Esophagus (tissue), 2 donors: Measurements from ENCODE around the gene KMT2D. TPM values are rescaled to one million over a fixed set of nuclear protein-coding genes. Genes with fewer than 3 reads are reported as not detected.

Experiments
- H3K27ac ChIP-seq, 2 donors: one replicate each; pipeline ENCODE4 v1.5.1; 2013; ENCODE audit warnings: low read depth in 2 of 2, mild to moderate bottlenecking in 2 of 2, inconsistent platforms in 1 of 2, low read length in 1 of 2, moderate library complexity in 1 of 2
- H3K27me3 ChIP-seq, 2 donors: one replicate each; pipeline ENCODE4 v1.6.1; 2013; ENCODE audit warnings: low read length in 2 of 2, control low read depth in 1 of 2, mild to moderate bottlenecking in 1 of 2; ENCODE audit not compliant: insufficient read depth in 2 of 2, control insufficient read depth in 1 of 2
- H3K36me3 ChIP-seq, 2 donors: one replicate each; pipeline ENCODE4 v1.6.1; 2013; ENCODE audit warnings: low read length in 1 of 2; ENCODE audit not compliant: control insufficient read depth in 2 of 2, insufficient read depth in 2 of 2
- H3K4me1 ChIP-seq, 2 donors: one replicate each; pipeline ENCODE4 v1.6.1; 2013; ENCODE audit warnings: low read length in 1 of 2; ENCODE audit not compliant: control insufficient read depth in 2 of 2, insufficient read depth in 2 of 2
- H3K4me3 ChIP-seq, 2 donors: one replicate each; pipeline ENCODE4 v1.5.1; 2013; ENCODE audit warnings: low read length in 2 of 2, mild to moderate bottlenecking in 2 of 2, low read depth in 1 of 2, moderate library complexity in 1 of 2
- H3K9me3 ChIP-seq, 2 donors: one replicate each; pipeline ENCODE4 v1.6.1; 2013; ENCODE audit warnings: mild to moderate bottlenecking in 2 of 2, low read depth in 1 of 2, low read length in 1 of 2, moderate library complexity in 1 of 2; ENCODE audit not compliant: control insufficient read depth in 2 of 2, insufficient read depth in 1 of 2
- WGBS, 2 donors: extraction: QIAGEN DNeasy Blood & Tissue Kit; methylation state at CpG; one replicate each; pipeline ENCODE4 v1.1.7; 2013; 5-methylcytosine and 5-hydroxymethylcytosine counted together
- polyA plus RNA-seq, 2 donors: library from polyadenylated mRNA; stranded (reverse); fragments of 200-250 nt; gene quantifications; one replicate each; pipeline ENCODE4 v1.2.3, GENCODE V29; 2013
- donor health status: healthy with polysubstance abuse.
- donor health status: Bipolar disorder and iron deficiency.

Gene KMT2D
- polyA plus RNA-seq, 2 donors = 13.2 to 46.6 TPM

DNA sequence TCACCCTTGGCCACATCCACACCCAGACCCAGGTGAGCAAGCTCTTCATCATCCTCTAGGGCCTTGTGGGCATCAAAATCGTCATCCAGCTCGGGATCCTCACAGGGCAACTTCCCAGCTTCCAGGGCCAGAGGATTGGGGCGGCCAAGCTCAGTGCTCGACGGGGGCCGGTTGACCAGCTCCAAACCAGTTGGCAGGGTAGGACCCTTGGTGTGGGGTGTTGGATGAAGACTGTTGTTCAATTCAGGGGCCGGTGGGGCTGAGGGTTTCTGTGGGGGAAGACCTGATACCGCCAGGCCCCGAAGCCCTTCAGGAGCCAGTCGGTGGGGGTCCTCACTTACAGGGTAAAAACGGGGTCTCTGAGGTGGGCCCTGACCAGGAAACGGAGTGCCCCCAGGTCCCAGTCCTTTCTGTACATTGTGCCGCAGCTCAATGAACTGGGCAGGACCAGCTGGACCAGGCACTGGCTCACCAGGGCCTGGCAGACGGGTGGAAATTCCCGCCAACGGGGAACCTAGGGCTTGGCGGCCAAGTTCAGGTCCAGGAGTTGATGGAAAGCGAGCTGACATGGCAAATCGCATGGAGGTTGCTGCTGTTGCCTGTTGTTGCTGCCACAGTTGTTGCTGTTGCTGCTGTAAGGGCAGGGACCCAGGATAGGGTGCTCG is 22.2 kb downstream of the KMT2D start:
- Histone ChIP-seq H3K27me3 (no peaks in the 10 kb centered on the region), H3K36me3 (peaks cover 47 to 76% of the 10 kb centered on the region in 2 donors), H3K4me3 (no peak overlapping the region), H3K4me1 (no peaks in the 10 kb centered on the region), H3K27ac (no peak overlapping the region), H3K9me3 (no peaks in the 10 kb centered on the region)
- 91% methylated on average over 20 of the region's 20 CpGs for WGBS, 2 donors

DNA sequence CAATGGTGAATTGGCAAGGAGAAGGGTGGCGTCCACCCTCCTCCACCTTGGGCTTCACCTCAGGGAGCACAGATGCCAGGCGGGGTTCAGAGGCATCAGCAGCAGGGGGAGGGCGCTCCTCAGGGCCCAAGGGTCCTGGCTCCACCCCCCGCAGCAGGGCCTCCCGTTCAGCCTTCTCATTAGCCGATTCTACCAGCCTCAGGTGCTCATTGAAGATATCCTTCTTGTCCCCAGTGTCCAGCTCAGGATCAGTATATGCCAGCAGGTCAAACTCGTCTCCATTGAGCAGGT is 22.7 kb downstream of the KMT2D start:
- H3K27me3 ChIP-seq = no peaks in the 10 kb centered on the region
- 82 to 89% methylated on average over 7 of the region's 7 CpGs for WGBS, 2 donors
- H3K4me3 ChIP-seq = no peak overlapping the region
- H3K36me3 ChIP-seq = peaks cover 50 to 76% of the 10 kb centered on the region in 2 donors
- H3K27ac ChIP-seq = no peak overlapping the region
- H3K9me3 ChIP-seq = no peaks in the 10 kb centered on the region
- H3K4me1 ChIP-seq = no peaks in the 10 kb centered on the region

DNA sequence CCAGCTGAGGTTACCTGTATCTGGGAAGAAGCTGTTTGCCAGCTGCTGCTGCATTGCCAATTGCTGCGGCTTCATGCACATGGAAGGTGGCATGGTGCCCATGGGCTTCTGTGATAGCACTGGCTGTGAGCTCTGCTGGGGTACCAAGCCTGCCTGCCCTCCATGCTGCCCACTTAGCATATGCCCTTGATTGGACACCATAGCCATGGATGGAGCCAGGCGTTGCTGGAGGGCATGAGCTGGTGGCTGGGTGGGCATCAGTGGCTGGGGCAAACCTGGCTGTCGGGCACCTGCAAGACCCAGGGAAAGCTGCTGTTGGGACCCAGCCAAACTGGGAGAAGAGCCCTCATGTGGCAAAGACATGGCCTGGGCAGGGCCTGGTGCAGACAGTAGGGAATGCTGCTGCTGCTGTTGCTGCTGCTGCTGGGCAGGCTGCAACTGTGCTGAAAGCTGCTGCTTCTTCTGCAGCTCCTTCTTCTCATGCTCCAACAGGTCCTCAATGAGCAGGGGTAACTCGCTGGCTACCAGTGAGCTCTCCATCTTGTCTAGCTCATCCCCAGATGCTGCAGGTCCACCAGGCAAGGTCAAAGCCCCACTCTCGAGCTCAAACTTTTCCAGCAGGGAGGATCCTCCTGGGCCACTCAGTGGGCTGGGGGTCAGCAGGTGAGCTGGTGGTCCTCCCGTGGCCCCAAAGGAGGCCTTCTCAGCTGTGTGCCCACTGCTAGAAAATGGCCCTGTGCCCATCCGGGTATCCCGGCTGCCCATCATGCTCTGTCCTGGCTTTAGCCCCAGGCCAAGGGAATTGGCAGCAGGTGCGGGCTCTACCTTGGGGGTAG is 23.3 kb downstream of the KMT2D start:
- H3K4me1 ChIP-seq = no peaks in the 10 kb centered on the region
- no peaks in the 10 kb centered on the region for H3K27me3 ChIP-seq
- H3K9me3 ChIP-seq = no peaks in the 10 kb centered on the region
- WGBS, 2 donors = 89 to 92% methylated on average over 9 of the region's 9 CpGs
- peaks cover 45 to 76% of the 10 kb centered on the region in 2 donors for H3K36me3 ChIP-seq
- H3K27ac ChIP-seq = no peak overlapping the region
- no peak overlapping the region for H3K4me3 ChIP-seq

DNA sequence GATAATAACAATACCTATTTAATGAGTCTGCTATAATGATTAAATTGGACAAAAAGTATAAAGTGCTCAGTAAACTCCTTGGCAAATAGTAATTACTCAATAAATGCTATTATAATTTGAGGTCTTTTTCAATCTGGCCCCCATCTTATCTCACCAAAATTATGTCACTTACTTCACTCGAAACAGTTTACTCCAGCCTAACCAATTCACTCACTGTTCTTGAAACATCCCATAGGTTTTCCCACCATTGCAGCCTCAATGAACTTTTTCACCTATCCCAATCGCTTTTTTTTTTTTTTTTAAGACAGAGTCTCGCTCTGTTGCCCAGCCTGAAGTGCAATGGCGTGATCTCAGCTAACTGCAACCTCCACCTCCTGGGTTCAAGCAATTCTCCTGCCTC is 24.6 kb downstream of the KMT2D start:
- H3K36me3 ChIP-seq = peaks cover 33 to 72% of the 10 kb centered on the region in 2 donors
- H3K27ac ChIP-seq = no peak overlapping the region
- H3K9me3 ChIP-seq = no peaks in the 10 kb centered on the region
- no peaks in the 10 kb centered on the region for H3K27me3 ChIP-seq
- H3K4me1 ChIP-seq = no peaks in the 10 kb centered on the region
- no peak overlapping the region for H3K4me3 ChIP-seq
- 81 to 83% methylated on average over 4 of the region's 4 CpGs for WGBS, 2 donors

DNA sequence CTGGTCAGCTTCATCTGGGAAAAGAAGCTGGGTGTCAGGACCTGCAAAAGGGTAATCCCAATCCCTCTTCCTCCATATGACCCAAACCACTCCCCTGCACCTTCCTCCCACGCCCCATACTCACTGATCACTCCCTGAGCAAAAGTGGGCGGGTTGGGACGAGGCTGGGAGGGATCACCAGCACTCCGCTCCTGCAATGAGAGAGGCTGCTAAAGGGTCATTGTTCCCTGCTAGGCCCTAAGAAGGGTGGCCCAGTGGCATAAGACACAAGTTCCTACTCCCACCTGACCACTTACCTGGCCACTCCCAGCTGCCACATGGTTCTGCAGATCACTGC is 26.3 kb downstream of the KMT2D start:
- no peaks in the 10 kb centered on the region for H3K9me3 ChIP-seq
- 87 to 88% methylated on average over 4 of the region's 4 CpGs for WGBS, 2 donors
- no peaks in the 10 kb centered on the region for H3K4me1 ChIP-seq
- no peak overlapping the region for H3K27ac ChIP-seq
- H3K4me3 ChIP-seq = no peak overlapping the region
- peaks cover 15 to 63% of the 10 kb centered on the region in 2 donors for H3K36me3 ChIP-seq
- no peaks in the 10 kb centered on the region for H3K27me3 ChIP-seq

DNA sequence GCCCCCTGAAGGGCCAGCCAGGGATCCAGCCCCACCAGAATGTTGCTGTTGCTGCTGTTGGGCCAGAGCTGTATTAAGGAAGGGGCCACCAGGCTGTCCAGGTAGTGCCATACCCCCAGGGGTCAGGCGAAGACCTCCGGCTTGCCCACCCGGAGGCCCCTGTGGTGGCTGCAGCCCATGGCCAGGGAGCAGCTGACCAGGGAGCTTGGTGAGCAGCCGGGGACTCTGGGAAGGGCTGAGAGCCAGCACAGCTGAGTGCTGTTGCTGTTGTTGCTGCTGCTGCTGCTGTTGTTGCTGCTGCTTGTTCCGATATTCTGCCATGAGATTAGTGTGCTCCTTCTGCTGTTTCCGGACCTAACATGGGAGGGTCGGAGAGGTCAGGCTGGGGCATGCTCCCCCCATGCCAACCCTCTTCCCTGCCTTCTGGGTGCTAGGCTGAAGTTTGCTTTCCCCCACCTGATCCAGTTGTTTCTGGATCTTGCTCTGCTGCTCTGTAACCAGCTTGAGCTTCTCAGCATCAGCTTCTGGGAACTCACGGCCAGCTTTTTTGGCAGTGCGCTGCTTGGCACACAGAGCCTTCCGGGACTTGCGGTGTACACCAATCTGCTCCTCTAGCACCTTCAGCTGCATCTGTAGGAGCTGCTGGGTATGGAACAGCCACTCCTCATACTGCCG is 26.8 kb downstream of the KMT2D start:
- H3K4me1 ChIP-seq = no peaks in the 10 kb centered on the region
- H3K9me3 ChIP-seq = no peaks in the 10 kb centered on the region
- no peaks in the 10 kb centered on the region for H3K27me3 ChIP-seq
- H3K27ac ChIP-seq = no peak overlapping the region
- peaks cover 19 to 60% of the 10 kb centered on the region in 2 donors for H3K36me3 ChIP-seq
- WGBS, 2 donors = 77% methylated on average over 12 of the region's 12 CpGs
- H3K4me3 ChIP-seq = no peak overlapping the region

DNA sequence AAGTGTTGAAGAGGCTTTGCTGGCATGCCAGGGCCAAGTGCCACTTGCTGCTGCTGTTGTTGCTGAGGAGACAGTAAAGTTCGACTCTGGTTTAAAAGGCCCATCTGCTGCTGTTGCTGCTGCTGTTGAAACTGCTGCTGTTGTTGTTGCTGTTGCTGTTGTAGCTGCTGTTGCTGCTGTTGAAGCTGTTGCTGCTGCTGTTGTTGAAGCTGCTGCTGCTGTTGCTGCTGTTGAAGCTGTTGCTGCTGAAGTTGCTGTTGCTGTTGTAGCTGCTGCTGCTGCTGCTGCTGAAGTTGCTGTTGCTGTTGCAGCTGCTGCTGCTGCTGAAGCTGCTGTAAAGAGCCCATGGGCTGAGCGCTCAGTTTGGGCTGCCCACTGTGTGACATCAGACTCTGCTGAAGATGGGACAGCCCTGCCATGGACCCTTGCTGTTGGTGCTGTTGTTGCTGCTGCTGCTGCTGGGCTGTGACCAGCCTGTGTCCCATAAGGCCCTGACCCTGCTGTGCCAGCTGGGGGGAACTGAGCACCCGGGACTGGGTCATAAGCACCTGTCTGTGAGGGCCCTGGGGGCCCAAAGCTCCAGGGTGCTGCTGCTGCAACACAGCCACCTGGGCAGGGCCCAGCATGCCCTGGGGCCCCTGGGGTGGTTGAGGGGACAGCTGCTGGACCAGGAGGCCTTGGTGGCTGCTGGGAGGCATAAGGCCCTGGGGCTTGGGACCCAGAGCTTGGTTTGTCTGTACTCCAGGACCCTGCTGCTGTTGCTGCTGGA is 27.7 kb downstream of the KMT2D start:
- Histone ChIP-seq H3K27me3 (no peaks in the 10 kb centered on the region), H3K9me3 (no peaks in the 10 kb centered on the region), H3K36me3 (peaks cover 20 to 54% of the 10 kb centered on the region in 2 donors), H3K27ac (no peak overlapping the region), H3K4me1 (no peaks in the 10 kb centered on the region), H3K4me3 (no peak overlapping the region)
- 75 to 79% methylated on average over 3 of the region's 3 CpGs for WGBS, 2 donors

DNA sequence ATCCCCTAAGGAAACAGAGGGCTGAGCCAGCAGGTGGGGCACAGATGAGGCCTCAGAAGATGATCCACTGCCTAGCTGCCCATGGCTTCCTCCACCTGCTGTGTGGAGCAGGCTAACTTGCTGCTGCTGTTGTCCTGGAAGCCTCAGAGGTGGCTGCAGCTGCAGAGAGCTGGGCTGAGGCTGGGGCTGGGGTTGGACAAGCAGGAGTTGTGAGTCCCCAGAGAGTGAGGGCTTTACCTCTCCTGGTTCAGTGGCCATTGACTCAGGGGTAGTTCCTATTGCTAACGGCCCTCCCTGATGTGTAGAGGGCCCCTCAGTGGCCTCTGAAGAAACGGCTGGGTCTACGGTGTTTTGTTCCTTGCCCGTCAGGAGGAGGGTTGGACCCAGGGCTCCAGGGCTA is 28.3 kb downstream of the KMT2D start:
- Histone ChIP-seq H3K4me3 (no peak overlapping the region), H3K27me3 (no peaks in the 10 kb centered on the region), H3K9me3 (no peaks in the 10 kb centered on the region), H3K27ac (no peak overlapping the region), H3K36me3 (peaks cover 15 to 54% of the 10 kb centered on the region in 2 donors), H3K4me1 (no peaks in the 10 kb centered on the region)
- 76 to 84% methylated on average over 4 of the region's 4 CpGs for WGBS, 2 donors

DNA sequence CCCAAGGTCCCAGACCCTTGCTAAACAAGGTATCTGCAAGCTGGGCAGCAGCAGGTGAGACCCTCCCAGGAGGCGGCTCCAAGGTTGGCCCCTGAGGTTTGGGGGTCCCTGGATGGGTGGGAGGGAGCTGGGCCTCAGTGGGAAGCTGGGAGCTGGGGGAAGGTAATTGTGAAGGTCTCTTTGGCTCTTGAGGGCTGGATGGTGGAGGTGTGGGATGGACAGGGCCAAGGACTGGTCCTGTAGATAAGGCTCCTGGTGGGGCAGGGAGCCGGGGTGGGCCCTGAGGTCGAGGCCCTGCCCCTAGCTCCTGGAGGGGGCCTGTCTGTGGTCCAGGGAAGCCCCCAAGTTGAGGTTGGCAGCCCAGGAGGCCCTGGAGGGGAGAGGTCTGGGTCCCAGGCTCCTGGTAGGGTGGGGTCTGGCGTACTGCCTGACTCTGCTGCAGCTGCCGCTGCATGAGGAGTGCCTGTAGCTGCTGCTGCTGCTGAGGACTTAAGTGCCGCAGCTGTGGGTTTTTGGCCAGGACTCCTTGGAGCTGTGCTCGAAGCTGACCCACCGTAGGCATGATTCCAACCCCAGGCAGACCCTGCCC is 28.9 kb downstream of the KMT2D start:
- H3K27ac ChIP-seq = no peak overlapping the region
- H3K4me3 ChIP-seq = no peak overlapping the region
- WGBS, 2 donors = 88 to 91% methylated on average over 8 of the region's 8 CpGs

More for the DNA sequence above, 28.9 kb downstream of the KMT2D start:
- peaks cover 15 to 53% of the 10 kb centered on the region in 2 donors for H3K36me3 ChIP-seq
- H3K4me1 ChIP-seq = no peaks in the 10 kb centered on the region
- no peaks in the 10 kb centered on the region for H3K9me3 ChIP-seq
- no peaks in the 10 kb centered on the region for H3K27me3 ChIP-seq
